Measurements from ENCODE around the gene LASP1NB.
"Not testable (repeated sequence)": the region's sequence is repeated elsewhere in the genome, so short reads cannot be mapped to it uniquely, and the experiment has no call there.

The LASP1NB gene

GRCh38 chr17:38897671-38898290 lies 27.6 kb upstream of the LASP1NB start:
- no peak for DNase-seq

DNA sequence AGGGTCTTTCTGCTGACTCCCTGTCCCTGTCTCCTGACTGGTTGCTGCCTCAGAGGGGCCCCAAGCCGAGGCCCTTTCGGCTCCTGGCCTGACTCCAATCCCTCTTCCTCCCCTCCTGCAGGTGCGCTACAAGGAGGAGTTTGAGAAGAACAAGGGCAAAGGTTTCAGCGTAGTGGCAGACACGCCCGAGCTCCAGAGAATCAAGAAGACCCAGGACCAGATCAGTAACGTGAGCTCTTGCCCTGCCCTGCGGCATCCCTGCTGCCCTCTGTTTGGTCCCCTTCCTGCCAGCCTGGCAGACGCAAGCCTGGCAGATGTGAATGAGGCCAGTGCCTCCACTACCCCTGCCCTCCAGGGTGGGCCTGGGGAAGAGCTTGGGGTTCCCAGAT lies 27.1 kb upstream of the LASP1NB start:
- DNase-seq = no peak

DNA sequence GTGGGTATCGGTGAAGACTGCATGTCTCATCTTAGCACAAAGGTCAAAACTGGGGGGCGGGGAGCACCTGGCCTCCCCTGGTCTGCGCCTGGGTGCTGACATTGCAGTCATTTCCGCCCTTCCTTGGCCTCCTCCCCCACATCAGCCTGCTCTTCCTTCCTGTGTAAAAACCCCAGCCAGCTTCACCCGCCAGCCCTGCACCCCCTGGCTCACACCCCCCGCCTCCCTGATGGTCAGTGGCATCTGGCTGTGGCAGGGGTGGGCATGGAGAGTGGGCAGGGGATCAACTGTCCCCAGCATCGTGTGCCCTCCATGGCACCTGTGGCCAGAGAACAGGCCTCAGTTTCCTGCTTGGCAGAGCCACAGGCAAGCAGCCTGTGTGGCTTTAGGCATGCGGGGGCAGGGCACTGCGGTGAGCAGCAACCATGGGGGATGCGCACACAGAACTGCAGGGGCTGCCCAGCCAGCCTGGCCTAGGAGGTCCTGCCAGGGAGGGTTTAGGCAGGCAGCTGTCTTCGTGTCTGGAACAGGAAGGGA lies 26.5 kb upstream of the LASP1NB start:
- DNase-seq = peak; percentile 77

GRCh38 chr17:38899421-38899820 lies 26.0 kb upstream of the LASP1NB start:
- DNase-seq = no peak

DNA sequence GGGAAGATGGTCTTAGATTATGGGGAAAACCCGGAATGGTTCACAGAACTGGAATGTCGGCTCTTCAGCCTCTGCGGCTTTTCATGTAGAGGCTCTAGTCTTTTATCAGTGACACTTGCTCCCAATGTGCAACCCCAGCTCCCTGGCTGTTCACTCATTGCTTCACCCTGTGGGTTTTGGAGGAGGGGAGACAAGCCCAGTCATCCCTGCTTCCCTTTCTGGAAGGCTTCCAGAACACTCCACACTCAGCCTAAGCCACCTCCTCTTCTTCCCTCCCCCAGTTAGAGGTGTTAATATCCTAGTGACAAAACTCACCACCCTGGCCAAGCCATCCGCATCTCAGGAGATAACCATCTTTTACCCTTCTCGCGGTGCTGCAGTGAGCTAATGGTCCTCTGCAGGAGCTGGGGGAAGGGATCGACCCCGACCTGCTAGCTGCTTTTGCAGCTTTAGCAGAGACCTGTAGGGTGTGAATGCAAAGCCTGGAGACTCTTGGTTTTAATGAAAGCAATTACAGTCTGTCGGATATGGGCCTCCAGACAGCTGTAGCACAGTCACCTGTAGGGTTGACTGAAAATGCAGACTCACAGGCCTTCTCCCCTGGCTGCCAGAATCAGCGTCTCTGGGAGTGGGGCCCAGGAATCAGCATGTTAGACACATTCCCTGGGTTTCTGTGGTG lies 24.3 kb upstream of the LASP1NB start:
- no peak for DNase-seq

DNA sequence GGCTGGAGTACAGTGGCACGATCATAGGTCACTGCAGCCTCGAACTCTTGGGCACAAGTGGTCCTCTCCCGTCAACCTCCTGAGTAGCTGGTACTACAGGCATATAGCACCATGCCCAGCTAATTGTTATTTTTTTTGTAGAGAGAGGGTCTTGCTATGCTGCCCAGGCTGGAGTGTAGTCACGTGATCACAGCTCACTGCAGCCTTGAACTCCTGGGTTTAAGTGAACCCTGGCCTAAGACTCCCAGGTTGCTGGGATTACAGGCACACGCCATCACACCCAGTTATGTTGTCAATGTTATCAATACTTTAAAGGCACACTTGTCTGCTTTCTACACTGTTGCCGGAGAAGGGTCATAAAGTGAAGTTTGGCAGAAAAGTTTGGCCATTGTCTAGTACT lies 22.0 kb upstream of the LASP1NB start:
- DNase-seq = no peak

DNA sequence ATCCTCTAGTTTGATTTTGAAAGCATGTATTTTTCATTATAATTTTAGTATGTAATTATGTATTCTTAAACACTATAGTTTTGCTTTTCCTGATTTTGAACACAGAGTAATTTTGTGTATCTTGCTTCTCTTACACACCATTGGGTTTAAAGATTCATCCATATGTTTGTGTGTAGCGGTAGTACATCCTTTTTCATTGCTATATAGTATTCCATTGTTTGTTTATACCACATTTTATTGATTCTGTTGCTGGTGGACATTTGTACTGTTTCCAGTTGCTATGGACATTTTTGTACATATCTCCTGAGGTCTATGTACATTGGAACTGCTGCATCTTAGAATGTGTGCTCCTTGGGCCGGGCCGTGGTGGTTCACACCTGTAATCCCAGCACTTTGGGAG lies 20.5 kb upstream of the LASP1NB start:
- DNase-seq = no peak

DNA sequence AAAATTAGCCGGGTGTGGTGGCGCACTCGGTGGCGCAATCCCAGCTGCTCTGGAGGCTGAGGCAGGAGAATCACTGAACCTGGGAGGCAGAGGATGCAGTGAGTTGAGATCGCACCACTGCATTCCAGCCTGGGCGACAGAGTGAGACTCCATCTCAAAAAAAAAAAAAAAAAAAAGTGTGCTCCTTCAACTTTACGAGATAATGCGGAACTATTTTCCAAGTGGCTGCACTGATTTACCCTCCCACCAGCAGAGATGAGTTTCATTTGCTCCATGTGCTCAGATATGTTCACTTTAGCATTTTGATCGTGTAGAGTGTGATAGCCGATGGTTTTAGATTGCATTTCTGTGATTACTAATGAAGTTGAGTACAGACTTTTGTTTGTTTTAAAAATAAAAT lies 20.0 kb upstream of the LASP1NB start:
- DNase-seq = no peak

DNA sequence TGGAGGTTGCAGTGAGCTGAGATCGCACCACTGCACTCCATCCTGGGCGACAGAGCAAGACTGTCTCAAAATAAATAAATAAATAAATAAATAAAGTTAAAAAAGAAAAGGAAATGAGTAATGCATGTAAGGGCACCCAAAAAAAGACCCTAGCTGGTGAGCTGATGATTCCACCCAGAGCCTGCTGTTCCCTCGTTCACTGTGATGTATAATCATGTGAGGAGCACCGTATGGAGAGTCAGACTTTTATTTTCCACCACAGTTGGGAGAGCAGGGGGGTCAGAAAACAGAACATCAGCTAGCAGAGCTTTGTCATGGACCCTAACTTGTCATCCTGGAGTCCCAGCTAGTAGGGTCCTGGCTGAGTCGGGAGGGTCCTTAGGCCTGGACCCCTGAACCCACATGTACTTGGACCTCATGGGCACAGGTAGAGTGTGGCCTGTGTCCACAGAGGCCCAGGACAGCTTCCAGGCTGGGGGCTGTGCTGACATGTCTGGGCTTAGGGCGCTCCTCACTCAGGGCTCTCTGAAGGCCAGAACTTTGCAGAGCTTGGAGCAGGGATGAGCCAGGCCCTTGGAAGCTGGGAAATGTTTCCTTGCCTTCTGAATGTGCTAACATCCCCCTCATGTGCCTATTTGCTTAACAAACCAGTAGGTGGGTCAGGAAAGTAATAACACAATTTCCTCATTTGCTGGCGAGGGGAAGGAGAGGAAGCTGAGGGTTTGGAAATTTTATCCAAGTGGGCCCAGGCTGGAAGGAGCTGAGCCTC lies 18.8 kb upstream of the LASP1NB start:
- DNase-seq = no peak

- no peak for DNase-seq
Measured at GRCh38 chr17:38907930-38908675, 17.3 kb upstream of the LASP1NB start.

GRCh38 chr17:38908676-38909181 lies 16.7 kb upstream of the LASP1NB start:
- no peak for DNase-seq

DNA sequence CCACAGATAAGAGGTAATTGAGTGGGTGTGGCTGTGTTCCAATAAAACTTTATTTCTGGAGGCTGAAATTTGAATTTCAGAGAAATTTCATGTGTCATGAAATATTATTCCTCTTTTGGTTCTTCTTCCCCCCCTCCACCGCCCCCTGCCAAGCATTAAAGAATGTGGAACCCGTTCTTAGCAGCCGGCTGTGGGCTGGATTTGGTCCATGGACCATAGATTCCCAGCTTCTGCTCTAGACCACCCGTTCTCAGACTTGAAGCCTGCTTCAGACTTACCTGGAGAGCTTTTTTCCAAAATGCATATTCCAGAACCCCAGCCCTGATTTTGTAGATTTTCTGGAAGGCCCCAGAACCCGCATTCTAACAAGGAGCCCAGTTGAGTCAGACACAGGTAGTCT lies 15.1 kb upstream of the LASP1NB start:
- no peak for DNase-seq

GRCh38 chr17:38911081-38911730 lies 14.2 kb upstream of the LASP1NB start:
- DNase-seq = no peak

GRCh38 chr17:38911731-38912081 lies 13.7 kb upstream of the LASP1NB start:
- not testable (repeated sequence) for DNase-seq

GRCh38 chr17:38912221-38912813 lies 13.1 kb upstream of the LASP1NB start:
- DNase-seq = no peak

GRCh38 chr17:38914741-38915638 lies 10.4 kb upstream of the LASP1NB start:
- DNase-seq = no peak

DNA sequence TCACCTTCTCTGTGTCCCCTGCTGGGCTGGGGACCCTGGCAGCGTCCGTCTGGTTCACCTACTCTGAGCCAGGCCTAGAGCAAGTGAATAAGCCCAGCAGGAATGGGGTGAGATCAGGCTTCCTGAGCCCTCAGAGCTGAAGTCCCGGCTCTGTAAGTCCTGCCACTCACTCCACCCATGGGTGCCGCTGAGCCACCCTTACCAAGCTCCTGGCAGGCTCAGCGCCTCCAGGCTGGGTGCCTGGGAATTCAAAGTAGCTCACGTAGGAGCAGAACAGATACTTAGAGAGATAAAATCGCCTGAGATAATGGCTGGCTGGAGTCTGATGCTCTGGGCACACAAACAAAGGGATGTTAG lies 9.8 kb upstream of the LASP1NB start:
- no peak for DNase-seq

GRCh38 chr17:38916771-38917170 lies 8.6 kb upstream of the LASP1NB start:
- no peak for DNase-seq

GRCh38 chr17:38917259-38917658 lies 8.2 kb upstream of the LASP1NB start:
- no peak for DNase-seq

- no peak for DNase-seq
Measured at GRCh38 chr17:38918129-38918913, 7.1 kb upstream of the LASP1NB start.

Data from effector CD4-positive, alpha-beta T cell (primary cell).